Measurements from ENCODE around the gene DLG2.
"Not testable (repeated sequence)": the region's sequence is repeated elsewhere in the genome, so short reads cannot be mapped to it uniquely, and the experiment has no call there.

Gene DLG2

GRCh38 chr11:85459304-85459703, 167.8 kb downstream of the DLG2 start:
- no peak for DNase-seq (ENCODE audit: low spot score)
- FAIRE-seq = no peak

DNA sequence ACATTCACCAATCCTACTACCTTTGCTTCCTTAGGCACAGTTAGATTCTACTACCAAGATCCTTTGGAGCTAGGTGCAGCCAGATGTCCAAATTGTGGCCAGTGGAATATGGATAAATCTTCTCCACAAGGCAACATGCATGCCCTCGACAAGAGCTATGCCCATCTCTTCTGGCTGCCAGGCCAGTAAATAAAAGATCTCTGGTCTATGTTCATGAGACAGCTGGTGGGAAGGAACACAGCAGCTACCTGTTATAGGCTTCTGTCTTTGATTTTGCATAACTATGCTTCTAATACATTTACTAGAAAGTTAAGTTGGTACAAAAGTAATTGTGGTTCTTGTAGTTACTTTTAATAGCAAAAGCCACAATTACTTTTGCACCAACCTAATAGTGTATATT, 182.7 kb downstream of the DLG2 start:
- FAIRE-seq (no peak), DNase-seq (ENCODE audit: low spot score) (no peak)

DNA sequence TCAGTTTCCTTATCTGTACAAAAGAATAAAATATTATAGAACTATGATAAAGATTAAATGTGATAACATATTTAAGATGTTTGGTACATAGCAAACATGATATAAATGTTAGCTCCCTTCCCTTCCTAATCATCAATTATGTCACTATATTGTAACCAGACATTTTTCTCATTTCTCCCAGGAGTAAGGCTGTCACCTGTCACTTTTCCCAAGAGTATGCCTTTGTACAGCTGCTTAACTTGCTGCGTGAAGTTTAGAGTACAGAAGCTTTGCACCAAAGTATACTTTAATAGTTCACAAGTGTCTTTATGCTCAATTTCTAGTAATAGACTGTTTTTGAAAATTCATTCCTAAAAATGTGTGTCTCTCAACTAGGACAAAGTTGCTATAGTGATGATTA, 186.9 kb downstream of the DLG2 start:
- DNase-seq (ENCODE audit: low spot score) = no peak
- FAIRE-seq = no peak

GRCh38 chr11:85438328-85438727, 188.8 kb downstream of the DLG2 start:
- no peak for DNase-seq (ENCODE audit: low spot score)
- no peak for FAIRE-seq

DNA sequence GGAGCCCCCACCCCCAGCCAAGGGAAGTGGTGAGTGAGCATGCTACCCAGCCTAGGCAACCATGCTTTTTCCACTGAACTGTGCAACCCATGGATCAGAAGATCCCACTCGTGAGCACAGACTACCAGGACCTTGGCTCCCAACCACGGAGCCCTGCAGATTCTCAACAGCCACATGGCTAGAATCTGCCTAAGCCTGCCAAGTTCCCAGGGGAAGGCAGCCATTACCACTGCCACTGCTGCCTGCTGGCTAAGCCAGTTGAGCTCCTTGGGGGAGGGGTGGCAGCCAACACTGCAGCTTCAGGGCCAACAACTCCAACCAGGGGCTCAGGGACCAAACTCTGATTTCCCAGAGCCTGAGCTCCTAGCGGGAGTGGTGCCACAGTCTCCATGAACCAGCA, 195.8 kb downstream of the DLG2 start:
- DNase-seq (ENCODE audit: low spot score) (no peak), FAIRE-seq (no peak)

DNA sequence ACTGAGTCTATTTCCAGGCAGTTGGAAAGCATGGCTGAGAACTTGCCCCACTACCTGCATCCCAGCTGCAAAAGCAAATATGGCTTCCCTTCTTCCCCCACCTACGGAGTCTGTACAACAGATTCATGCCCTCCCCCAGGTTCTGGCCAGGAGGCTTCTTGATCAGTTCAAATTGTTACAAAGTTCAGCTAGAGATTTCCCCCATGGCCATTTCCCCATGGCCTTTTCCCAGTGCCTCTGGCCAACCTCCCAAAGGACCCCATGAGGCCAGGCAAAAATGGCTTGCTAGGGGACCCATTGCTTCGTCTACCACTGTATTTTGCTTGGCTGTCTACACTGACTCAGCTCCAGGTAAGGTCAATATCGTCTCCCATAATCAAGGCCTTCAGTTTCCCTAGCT, 203.3 kb downstream of the DLG2 start:
- no peak for FAIRE-seq

DNA sequence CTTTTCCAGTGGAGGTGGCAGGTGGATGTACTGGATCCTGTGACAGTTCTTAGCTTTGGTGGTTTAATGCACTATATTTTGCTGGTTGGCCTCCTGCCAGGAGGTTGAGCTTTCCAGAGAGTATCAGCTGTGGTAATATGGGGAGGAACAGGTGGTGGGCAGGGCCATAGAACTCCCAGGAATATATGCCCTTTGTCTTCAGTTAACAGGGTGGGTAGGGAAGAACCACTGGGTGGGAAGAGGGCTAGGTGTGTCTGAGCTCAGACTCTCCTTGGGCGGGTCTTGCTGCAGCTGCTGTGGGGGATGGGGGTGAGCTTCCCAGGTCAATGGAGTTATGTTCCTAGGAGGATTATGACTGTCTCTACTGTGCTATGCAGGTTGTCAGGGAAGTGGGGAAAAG, 203.8 kb downstream of the DLG2 start:
- FAIRE-seq = no peak
- DNase-seq (ENCODE audit: low spot score) = no peak

More for the DNA sequence above, 203.3 kb downstream of the DLG2 start:
- DNase-seq (ENCODE audit: low spot score) = no peak

DNA sequence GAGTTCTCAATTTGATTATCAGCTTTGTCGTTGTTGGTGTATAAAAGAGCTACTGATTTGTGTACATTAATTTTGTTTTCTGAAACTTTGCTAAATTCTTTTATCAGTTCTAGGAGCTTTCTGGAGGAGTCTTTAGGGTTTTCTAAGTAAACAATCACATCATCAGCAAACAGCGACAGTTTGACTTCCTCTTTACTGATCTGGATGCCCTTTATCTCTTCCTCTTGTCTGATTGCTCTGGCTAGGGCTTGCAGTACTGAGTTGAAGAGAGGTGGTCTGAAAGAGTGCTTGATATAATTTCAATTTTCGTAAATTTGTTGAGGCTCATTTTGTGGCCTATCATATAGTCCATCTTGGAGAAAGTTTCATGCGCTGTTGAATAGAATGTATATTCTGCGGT, 213.0 kb downstream of the DLG2 start:
- DNase-seq (ENCODE audit: low spot score) = no peak
- FAIRE-seq = no peak

DNA sequence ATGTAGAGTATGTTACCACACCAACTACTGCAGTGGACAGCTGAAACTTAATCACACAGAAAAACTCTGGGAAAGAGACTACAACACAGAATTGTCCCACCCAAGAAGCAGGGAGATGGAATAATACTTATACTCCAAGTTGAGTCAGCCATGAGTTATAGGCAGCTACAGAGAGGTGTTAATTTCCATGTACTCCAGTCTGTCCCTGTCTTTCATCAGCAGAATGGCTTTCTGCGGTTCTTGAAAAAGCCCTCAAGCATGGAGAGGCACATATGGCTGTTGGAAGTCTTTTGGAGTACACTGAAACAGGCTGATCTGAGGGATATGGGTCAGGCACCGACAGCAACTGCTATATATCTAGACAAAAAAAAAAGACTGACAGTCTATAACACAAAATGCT, 219.5 kb downstream of the DLG2 start:
- FAIRE-seq = no peak
- DNase-seq (ENCODE audit: low spot score) = no peak

DNA sequence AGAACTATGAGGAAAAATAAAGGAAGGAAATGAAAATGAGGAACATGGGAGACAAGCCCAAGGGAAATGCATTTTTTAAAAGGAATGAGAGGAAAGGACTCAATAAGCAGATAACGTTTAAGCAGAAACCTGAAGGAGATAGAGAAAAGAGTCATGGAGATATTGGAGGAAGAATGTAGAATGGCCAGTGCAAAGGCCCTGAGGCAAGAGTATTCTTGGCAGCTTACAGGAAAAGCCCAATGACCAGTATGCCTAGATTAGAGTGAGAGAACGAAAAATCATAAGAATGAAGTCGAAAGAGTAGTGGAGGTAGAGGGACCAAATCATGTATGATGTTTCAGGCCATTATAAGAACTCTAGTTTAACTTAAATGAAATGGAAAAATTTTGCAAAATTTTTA, 220.3 kb downstream of the DLG2 start:
- no peak for DNase-seq (ENCODE audit: low spot score)

DNA sequence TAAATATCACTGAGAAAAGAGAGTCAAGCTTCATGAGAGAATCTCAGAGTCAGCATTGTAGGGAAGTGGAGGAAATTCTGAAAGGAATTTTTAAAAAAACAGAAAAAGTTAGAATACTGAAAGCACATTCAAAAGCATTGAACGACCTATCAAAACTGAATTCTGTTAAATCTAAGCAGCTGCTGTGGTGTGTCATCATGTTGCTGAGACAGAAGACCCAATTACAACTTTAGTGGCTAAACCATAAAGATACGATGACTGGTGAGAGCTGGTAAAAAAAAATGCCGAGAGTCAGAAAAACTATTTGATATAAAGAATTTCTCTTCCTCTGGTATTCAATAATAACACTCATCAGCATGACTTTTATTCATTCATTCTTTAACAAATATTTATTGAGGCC, 220.8 kb downstream of the DLG2 start:
- no peak for FAIRE-seq

More for the DNA sequence above, 220.3 kb downstream of the DLG2 start:
- FAIRE-seq = no peak

GRCh38 chr11:85395515-85396055, 231.6 kb downstream of the DLG2 start:
- not testable (repeated sequence) for DNase-seq (ENCODE audit: low spot score); FAIRE-seq

More for the DNA sequence above, 220.8 kb downstream of the DLG2 start:
- DNase-seq (ENCODE audit: low spot score) = no peak

GRCh38 chr11:85394283-85394682, 232.9 kb downstream of the DLG2 start:
- DNase-seq (ENCODE audit: low spot score) = no peak
- no peak for FAIRE-seq

DNA sequence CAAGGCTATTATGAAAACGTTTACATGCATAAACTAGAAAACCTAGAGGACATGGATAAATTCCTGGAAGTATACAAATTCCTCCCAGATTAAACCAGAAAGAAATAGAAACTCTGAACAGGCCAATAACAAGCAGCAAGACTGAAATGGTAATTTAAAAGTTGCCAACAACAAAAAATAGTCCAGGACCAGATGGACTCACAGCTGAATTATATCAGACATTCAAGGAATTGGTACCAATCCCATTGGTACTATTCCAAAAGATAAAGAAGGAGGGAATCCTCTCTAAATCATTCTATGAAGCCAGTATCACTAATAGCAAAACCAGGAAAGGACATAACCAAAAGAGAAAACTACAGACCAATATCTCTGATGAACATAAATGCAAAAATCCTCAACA, 236.0 kb downstream of the DLG2 start:
- no peak for DNase-seq (ENCODE audit: low spot score)
- FAIRE-seq = no peak

DNA sequence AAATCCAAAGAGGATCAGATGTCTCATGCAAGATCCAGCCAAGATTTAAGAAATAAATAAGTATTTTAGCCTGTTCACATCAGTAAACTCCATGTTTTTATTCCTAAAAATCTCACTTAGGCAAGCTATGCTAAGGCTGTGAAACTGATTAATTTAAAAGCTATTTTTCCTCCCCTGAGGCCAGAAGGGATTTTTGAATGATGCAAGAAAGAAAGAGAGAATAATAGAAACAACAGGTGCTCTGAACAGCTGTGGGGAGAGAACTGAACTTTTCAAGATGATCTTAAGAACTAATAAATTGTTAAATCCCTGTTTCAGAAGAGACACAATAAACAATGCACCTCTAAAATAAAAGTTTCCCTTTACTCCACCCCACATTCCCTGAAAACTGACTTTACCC, 241.6 kb downstream of the DLG2 start:
- FAIRE-seq = no peak
- no peak for DNase-seq (ENCODE audit: low spot score)

- DNase-seq (ENCODE audit: low spot score) = no peak
- no peak for FAIRE-seq
Measured at GRCh38 chr11:85385111-85385510, 242.0 kb downstream of the DLG2 start.

DNA sequence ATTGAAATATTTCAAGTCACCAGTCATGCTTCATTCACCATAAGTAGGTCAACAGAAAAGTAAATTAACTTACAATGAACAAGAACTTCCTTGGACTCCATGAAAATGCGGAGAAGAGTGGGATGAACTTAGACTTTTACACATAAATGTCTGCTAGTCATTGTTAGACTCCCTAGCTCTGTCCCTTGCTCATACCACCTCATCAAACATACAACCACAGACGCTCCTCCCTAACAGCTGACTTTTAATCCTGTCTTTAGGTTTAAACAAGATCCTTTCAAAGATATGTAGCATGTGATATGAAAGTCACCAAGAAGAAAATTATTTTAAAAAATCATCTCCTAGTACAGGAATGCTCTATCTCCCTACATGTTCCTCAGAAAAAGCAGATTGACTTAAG, 248.1 kb downstream of the DLG2 start:
- no peak for FAIRE-seq

GRCh38 chr11:85377901-85378300, 249.2 kb downstream of the DLG2 start:
- DNase-seq (ENCODE audit: low spot score) = no peak
- no peak for FAIRE-seq

More for the DNA sequence above, 248.1 kb downstream of the DLG2 start:
- no peak for DNase-seq (ENCODE audit: low spot score)

GRCh38 chr11:85359859-85360258, 267.3 kb downstream of the DLG2 start:
- no peak for FAIRE-seq
- no peak for DNase-seq (ENCODE audit: low spot score)

DNA sequence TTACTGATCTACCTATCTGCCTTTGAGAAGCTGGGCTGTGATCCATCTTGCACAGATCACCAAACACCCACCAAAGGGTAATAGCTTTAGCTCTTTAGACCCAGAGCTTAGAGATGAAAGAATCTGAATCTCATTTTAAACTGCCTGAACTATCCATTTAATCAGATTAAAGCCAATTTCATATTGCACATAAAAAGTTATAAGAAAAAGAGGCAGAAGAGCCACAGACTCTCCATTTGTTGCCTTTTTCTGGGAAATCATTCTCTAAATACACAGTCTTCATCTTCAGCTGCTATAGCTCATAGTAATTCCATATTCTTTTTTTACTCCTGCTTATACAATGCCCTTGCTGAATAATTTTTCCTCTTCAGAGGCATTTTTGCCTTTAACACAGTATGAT, 271.2 kb downstream of the DLG2 start:
- FAIRE-seq (no peak), DNase-seq (ENCODE audit: low spot score) (no peak)

DNA sequence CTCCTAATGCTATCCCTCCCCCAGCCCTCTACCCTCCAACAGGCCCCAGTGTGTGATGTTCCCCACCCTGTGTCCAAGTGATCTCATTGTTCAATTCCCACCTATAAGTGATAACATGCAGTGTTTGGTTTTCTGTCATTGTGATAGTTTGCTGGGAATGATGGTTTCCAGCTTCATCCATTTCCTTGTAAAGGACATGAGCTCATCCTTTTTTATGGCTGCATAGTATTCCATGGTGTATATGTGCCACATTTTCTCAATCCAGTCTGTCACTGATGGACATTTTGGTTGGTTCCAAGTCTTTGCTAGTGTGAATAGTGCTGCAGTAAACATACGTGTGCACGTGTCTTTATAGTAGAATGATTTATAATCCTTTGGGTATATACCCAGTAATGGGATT, 277.6 kb downstream of the DLG2 start:
- DNase-seq (ENCODE audit: low spot score); FAIRE-seq: not testable (repeated sequence)

DNA sequence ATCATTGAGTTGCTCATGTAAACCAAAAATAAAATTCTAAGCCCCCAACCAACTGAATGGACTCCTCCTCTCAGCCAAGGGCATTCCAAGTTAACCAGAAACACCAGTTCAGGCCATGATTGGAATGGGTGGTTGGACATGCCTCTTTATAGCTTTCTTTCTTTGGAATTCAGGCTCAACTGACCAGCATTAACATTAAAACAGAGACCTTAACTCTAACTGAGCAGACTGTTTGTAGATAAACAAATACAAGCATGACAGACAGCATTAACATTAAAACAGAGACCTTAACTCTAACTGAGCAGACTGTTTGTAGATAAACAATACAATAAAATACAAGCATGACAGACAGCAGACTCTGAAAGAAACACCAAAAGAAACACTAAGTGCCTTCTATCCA, 278.2 kb downstream of the DLG2 start:
- no peak for FAIRE-seq
- DNase-seq (ENCODE audit: low spot score) = no peak

GRCh38 chr11:85347291-85347690, 279.9 kb downstream of the DLG2 start:
- FAIRE-seq (no peak), DNase-seq (ENCODE audit: low spot score) (no peak)

GRCh38 chr11:85346484-85346883, 280.7 kb downstream of the DLG2 start:
- DNase-seq (ENCODE audit: low spot score) = no peak
- no peak for FAIRE-seq
